DOHH2 (cell line): Measurements from ENCODE around the gene FZD1.

Experiments
- H3F3A ChIP-seq: fragments of 200-600 bp; sonication (generic), shearing (Covaris generic); 2 replicates; pipeline ENCODE4 v1.6.0; 2016; ENCODE audit warnings: antibody characterized with exemption, mild to moderate bottlenecking; ENCODE audit not compliant: control insufficient read depth, insufficient read depth
- H3K27ac ChIP-seq: fragments of 200-600 bp; sonication (generic); 2 replicates; pipeline ENCODE4 v1.5.1; 2014; ENCODE audit warnings: low read depth, mild to moderate bottlenecking, low read length, moderate library complexity
- H3K27me3 ChIP-seq: fragments of 200-600 bp; sonication (generic); 2 replicates; pipeline ENCODE4 v1.6.1; 2014; ENCODE audit warnings: mild to moderate bottlenecking, low read length, mixed read lengths; ENCODE audit not compliant: control insufficient read depth
- H3K36me3 ChIP-seq: fragments of 200-600 bp; sonication (generic); 2 replicates; pipeline ENCODE4 v1.6.1; 2014; ENCODE audit warnings: mild to moderate bottlenecking, low read length, moderate library complexity, mixed read lengths; ENCODE audit not compliant: control insufficient read depth
- H3K4me1 ChIP-seq: fragments of 200-600 bp; sonication (generic); 2 replicates; pipeline ENCODE4 v1.6.1; 2014; ENCODE audit warnings: mild to moderate bottlenecking, low read length, mixed read lengths; ENCODE audit not compliant: control insufficient read depth
- H3K4me2 ChIP-seq: fragments of 200-600 bp; sonication (generic); 2 replicates; pipeline ENCODE4 v1.6.0; 2014; ENCODE audit warnings: mild to moderate bottlenecking, low read length, moderate library complexity
- H3K4me3 ChIP-seq: fragments of 200-600 bp; sonication (generic); 2 replicates; pipeline ENCODE4 v1.5.1; 2014; ENCODE audit warnings: mild to moderate bottlenecking, low read length, mixed read lengths
- H3K79me2 ChIP-seq: fragments of 200-600 bp; sonication (generic); 2 replicates; pipeline ENCODE4 v1.6.1; 2014; ENCODE audit warnings: mild to moderate bottlenecking, low read length, mixed read lengths; ENCODE audit not compliant: control insufficient read depth
- H3K9me2 ChIP-seq: fragments of 200-600 bp; sonication (generic); replicated peaks from 2 replicates; pipeline ENCODE4 v1.6.1; 2014; ENCODE audit warnings: mild to moderate bottlenecking, low read length, mixed read lengths; ENCODE audit not compliant: control insufficient read depth
- H3K9me3 ChIP-seq: fragments of 200-600 bp; sonication (generic); 2 replicates; pipeline ENCODE4 v1.6.1; 2014; ENCODE audit warnings: antibody characterized with exemption, low read length, mixed read lengths; ENCODE audit not compliant: control insufficient read depth, insufficient read depth
- H4K20me1 ChIP-seq: fragments of 200-600 bp; sonication (generic); 2 replicates; pipeline ENCODE4 v1.6.0; 2014; ENCODE audit warnings: low read depth, mild to moderate bottlenecking, antibody characterized with exemption, low read length, moderate library complexity; ENCODE audit not compliant: control insufficient read depth, insufficient read depth
- EZH2phosphoT487 ChIP-seq: fragments of 200-600 bp; sonication (generic); IDR thresholded peaks from 2 replicates; pipeline ENCODE4 v1.6.1; 2017; ENCODE audit warnings: borderline replicate concordance, mild to moderate bottlenecking, antibody characterized with exemption, low read length, moderate library complexity, mixed read lengths
- TF ChIP-seq, protein P1 (sequence below): fragments of 200-600 bp; sonication (generic); IDR thresholded peaks from one replicate; pipeline ENCODE4 v1.5.1; 2014; ENCODE audit warnings: antibody characterized with exemption, mild to moderate bottlenecking, low read depth, low read length; ENCODE audit not compliant: poor library complexity, severe bottlenecking

Gene FZD1

DNA sequence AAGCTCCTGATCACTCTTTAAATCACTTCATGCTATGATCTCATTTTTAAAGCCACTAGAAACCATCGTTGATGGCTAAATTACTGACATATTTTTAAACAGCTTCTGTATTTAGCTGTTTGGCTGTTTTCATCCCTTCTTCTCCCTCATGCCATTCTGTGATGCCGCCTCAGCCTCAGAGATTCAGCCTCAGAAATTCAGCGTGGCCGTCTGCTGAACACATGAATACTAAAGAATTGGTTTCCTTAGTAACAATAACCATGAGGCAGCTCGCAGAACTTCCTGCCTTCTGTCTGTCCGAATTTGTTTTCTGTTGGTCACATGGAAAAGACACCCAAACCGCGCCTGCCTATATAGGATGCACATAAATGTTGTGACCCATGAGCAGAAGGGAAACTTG lies 31.0 kb upstream of the FZD1 start:
- Histone ChIP-seq H3K4me1 (no peaks in the 10 kb centered on the region), H3K9me2 (no peaks in the 10 kb centered on the region), H3K9me3 (no peaks in the 10 kb centered on the region), H3K27me3 (0 out of 2 replicates have a peak, but pooled peaks cover 3% of the 10 kb centered on the region), H4K20me1 (no peaks in the 10 kb centered on the region), H3K27ac (no peak overlapping the region), H3F3A (no peaks in the 10 kb centered on the region), H3K79me2 (no peaks in the 10 kb centered on the region), H3K4me2 (no peak overlapping the region), H3K4me3 (no peak overlapping the region), H3K36me3 (no peaks in the 10 kb centered on the region)
- TF ChIP-seq, protein P1, sequence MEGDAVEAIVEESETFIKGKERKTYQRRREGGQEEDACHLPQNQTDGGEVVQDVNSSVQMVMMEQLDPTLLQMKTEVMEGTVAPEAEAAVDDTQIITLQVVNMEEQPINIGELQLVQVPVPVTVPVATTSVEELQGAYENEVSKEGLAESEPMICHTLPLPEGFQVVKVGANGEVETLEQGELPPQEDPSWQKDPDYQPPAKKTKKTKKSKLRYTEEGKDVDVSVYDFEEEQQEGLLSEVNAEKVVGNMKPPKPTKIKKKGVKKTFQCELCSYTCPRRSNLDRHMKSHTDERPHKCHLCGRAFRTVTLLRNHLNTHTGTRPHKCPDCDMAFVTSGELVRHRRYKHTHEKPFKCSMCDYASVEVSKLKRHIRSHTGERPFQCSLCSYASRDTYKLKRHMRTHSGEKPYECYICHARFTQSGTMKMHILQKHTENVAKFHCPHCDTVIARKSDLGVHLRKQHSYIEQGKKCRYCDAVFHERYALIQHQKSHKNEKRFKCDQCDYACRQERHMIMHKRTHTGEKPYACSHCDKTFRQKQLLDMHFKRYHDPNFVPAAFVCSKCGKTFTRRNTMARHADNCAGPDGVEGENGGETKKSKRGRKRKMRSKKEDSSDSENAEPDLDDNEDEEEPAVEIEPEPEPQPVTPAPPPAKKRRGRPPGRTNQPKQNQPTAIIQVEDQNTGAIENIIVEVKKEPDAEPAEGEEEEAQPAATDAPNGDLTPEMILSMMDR, result no peak
- no peak for TF ChIP-seq EZH2phosphoT487

DNA sequence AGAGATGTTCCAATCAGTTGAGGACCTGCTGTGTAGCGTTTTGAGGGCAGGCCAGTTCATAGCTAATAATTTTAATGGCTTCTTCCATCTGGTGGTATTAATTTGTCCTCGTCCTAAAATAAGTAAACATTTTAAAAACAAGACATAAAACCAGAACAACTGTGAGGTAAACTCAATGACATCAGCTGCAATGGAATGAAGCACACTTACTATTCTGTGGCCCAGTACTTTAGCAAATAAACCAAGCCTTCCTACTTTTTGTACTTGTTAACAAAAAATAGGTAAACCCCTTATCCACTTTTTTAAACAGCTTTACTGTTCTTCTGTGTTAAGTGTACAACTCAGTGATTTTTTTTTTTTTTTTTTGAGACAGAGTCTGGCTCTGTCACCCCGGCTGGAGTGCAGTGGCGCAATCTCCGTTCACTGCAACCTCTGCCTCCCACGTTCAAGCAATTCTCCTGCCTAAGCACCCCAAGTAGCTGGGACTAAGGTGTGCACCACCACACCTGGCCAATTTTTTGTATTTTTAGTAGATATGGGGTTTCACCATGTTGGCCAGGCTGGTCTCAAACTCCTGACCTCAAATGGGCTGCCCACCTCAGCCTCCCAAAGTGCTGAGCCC lies 28.9 kb upstream of the FZD1 start:
- Histone ChIP-seq H3K9me3 (no peaks in the 10 kb centered on the region), H3K36me3 (no peaks in the 10 kb centered on the region), H4K20me1 (no peaks in the 10 kb centered on the region), H3K4me1 (no peaks in the 10 kb centered on the region), H3K4me2 (no peak overlapping the region), H3K4me3 (no peak overlapping the region), H3K27me3 (no peaks in the 10 kb centered on the region), H3K79me2 (no peaks in the 10 kb centered on the region), H3F3A (no peaks in the 10 kb centered on the region), H3K9me2 (no peaks in the 10 kb centered on the region), H3K27ac (no peak overlapping the region)
- TF ChIP-seq, protein P1, result no peak
- no peak for TF ChIP-seq EZH2phosphoT487

DNA sequence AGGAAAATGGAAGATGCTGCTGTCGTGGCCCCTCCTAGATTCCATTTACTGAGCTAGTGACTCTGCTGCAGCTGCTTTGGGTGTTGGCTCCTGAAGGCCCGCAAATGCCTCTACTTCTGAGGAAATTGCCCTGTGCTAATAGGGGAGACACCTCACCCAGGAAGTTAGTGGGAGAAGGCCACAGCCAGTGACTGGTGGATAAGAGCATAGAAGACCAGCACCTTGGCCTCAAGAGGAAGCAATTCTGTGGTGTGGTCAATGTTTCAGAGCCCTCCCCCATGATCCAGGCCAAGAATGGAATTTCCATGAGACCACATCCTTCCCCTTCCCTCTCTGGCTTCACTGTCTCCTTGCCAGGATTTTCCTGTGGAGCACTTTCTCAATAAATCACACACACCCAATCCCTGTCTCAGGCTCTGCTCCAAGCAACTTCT lies 25.0 kb upstream of the FZD1 start:
- peaks cover 4% of the 10 kb centered on the region; the same call in 1 of the 2 replicates for H3K27me3 ChIP-seq
- H3F3A ChIP-seq, result no peaks in the 10 kb centered on the region
- no peak overlapping the region for H3K4me3 ChIP-seq
- no peak overlapping the region for H3K4me2 ChIP-seq
- H3K79me2 ChIP-seq, result no peaks in the 10 kb centered on the region
- no peaks in the 10 kb centered on the region for H3K9me2 ChIP-seq
- no peaks in the 10 kb centered on the region for H4K20me1 ChIP-seq
- no peaks in the 10 kb centered on the region for H3K9me3 ChIP-seq
- no peaks in the 10 kb centered on the region for H3K36me3 ChIP-seq
- no peak overlapping the region for H3K27ac ChIP-seq
- H3K4me1 ChIP-seq, result no peaks in the 10 kb centered on the region
- no peak for TF ChIP-seq EZH2phosphoT487
- TF ChIP-seq, protein P1, result no peak
